Thoracic aorta (tissue), 2 donors: ENCODE data around the gene TRANK1. TPM values are rescaled to one million over a fixed set of nuclear protein-coding genes. Genes with fewer than 3 reads are reported as not detected.
"Not testable (repeated sequence)": the region's sequence is repeated elsewhere in the genome, so short reads cannot be mapped to it uniquely, and the experiment has no call there.

ENCODE experiments used
- ATAC-seq: fragments of 150-250 bp; one replicate; pipeline ENCODE4 v1.8.0; 2017; ENCODE audit warnings: low read depth; ENCODE audit not compliant: insufficient number of reproducible peaks, low FRiP score
- DNase-seq: peaks from one replicate; pipeline ENCODE4 v3.0.0-alpha.2; 2020; ENCODE audit warnings: low spot score
- H3K27ac ChIP-seq, 2 donors: fragments of 200-600 bp; sonication (generic); 1 replicate in 1 of 2; 2 replicates in 1 of 2; pipeline ENCODE4 v1.5.1; 2016; ENCODE audit warnings: mild to moderate bottlenecking in 2 of 2, moderate library complexity in 2 of 2
- H3K27me3 ChIP-seq: fragments of 200-600 bp; sonication (generic); replicated peaks from 2 replicates; pipeline ENCODE4 v1.6.0; 2016; ENCODE audit warnings: mild to moderate bottlenecking; ENCODE audit not compliant: insufficient read depth
- H3K36me3 ChIP-seq: fragments of 200-600 bp; sonication (generic); one replicate; pipeline ENCODE4 v1.5.1; 2016
- H3K4me1 ChIP-seq, 2 donors: fragments of 200-600 bp; sonication (generic); 1 replicate in 1 of 2; 2 replicates in 1 of 2; pipeline versions ENCODE4 v1.5.1 to v1.6.0; 2016; ENCODE audit warnings: low read depth in 2 of 2, mild to moderate bottlenecking in 1 of 2; ENCODE audit not compliant: control insufficient read depth in 1 of 2
- H3K4me3 ChIP-seq: fragments of 200-600 bp; sonication (generic); 2 replicates; pipeline ENCODE4 v1.5.1; 2016; ENCODE audit warnings: mild to moderate bottlenecking
- H3K9me3 ChIP-seq: fragments of 200-600 bp; sonication (generic); 2 replicates; pipeline ENCODE4 v1.5.1; 2016
- CTCF ChIP-seq: fragments of 200-600 bp; sonication (generic); IDR thresholded peaks from one replicate; pipeline ENCODE4 v1.5.1; 2019; ENCODE audit warnings: antibody characterized with exemption
- total RNA-seq, 2 donors: library from RNA; depleted of rRNA; stranded (reverse); fragments of >200 nt; gene quantifications; one replicate each; pipeline versions ENCODE4 v1.1.0 to v1.2.3, GENCODE V29; 2016

The TRANK1 gene
- total RNA-seq, 2 donors from 2014 or later, result 21.3 to 31.6 TPM

- DNase-seq (no peak), ATAC-seq (no peak)
- H3K4me3 ChIP-seq, result no peak overlapping the region
- no peaks in the 10 kb centered on the region for H3K4me1 ChIP-seq
- no peaks in the 10 kb centered on the region for H3K36me3 ChIP-seq
- H3K9me3 ChIP-seq, result no peaks in the 10 kb centered on the region
- H3K27me3 ChIP-seq, result no peaks in the 10 kb centered on the region
- TF ChIP-seq CTCF, result no peak
- H3K27ac ChIP-seq, result no peak overlapping the region
These were observed 20.0 kb upstream of the TRANK1 start for GRCh38 chr3:36964817-36965216.

GRCh38 chr3:36964331-36964730 is 19.5 kb upstream of the TRANK1 start:
- no peak overlapping the region for H3K27ac ChIP-seq
- no peak for DNase-seq
- H3K4me3 ChIP-seq, result no peak overlapping the region
- H3K9me3 ChIP-seq, result no peaks in the 10 kb centered on the region
- H3K36me3 ChIP-seq, result no peaks in the 10 kb centered on the region
- no peak for ATAC-seq
- TF ChIP-seq CTCF, result no peak
- H3K27me3 ChIP-seq, result no peaks in the 10 kb centered on the region
- H3K4me1 ChIP-seq, result no peaks in the 10 kb centered on the region

- not testable (repeated sequence) for H3K27me3 ChIP-seq, H3K4me3 ChIP-seq, H3K36me3 ChIP-seq, H3K27ac ChIP-seq, DNase-seq, H3K4me1 ChIP-seq, ATAC-seq, H3K9me3 ChIP-seq
These were observed 18.2 kb upstream of the TRANK1 start for GRCh38 chr3:36963008-36963407.

- TF ChIP-seq CTCF, result no peak
- Histone ChIP-seq H3K27me3 (no peaks in the 10 kb centered on the region), H3K9me3 (no peaks in the 10 kb centered on the region), H3K27ac (no peak overlapping the region), H3K4me1 (no peaks in the 10 kb centered on the region), H3K4me3 (no peak overlapping the region), H3K36me3 (no peaks in the 10 kb centered on the region)
- DNase-seq (no peak), ATAC-seq (no peak)
These were observed 15.6 kb upstream of the TRANK1 start for GRCh38 chr3:36960502-36960901.

- no peaks in the 10 kb centered on the region for H3K36me3 ChIP-seq
- DNase-seq (no peak), ATAC-seq (no peak)
- H3K27me3 ChIP-seq, result no peaks in the 10 kb centered on the region
- H3K27ac ChIP-seq, result no peak overlapping the region
- no peak overlapping the region for H3K4me3 ChIP-seq
- no peaks in the 10 kb centered on the region for H3K9me3 ChIP-seq
- no peaks in the 10 kb centered on the region for H3K4me1 ChIP-seq
- TF ChIP-seq CTCF, result no peak
These were observed 15.0 kb upstream of the TRANK1 start for GRCh38 chr3:36959821-36960220.

- Histone ChIP-seq H3K36me3 (no peaks in the 10 kb centered on the region), H3K9me3 (no peaks in the 10 kb centered on the region), H3K4me1 (no peaks in the 10 kb centered on the region), H3K4me3 (no peak overlapping the region), H3K27me3 (no peaks in the 10 kb centered on the region), H3K27ac (no peak overlapping the region)
- no peak for DNase-seq
- TF ChIP-seq CTCF, result no peak
- no peak for ATAC-seq
These were observed 13.2 kb upstream of the TRANK1 start for GRCh38 chr3:36957862-36958686.
